Left renal cortex interstitium (tissue), 4 donors: Measurements from ENCODE around the gene TNS1. TPM values are rescaled to one million over a fixed set of nuclear protein-coding genes. Genes with fewer than 3 reads are reported as not detected.

ENCODE experiments used
- DNase-seq, 4 donors: peaks; one replicate each; pipeline ENCODE4 v3.0.0-alpha.2; 2013; ENCODE audit warnings: low read depth in 4 of 4, low spot score in 2 of 4, missing footprints in 1 of 4
- polyA plus RNA-seq, 4 donors: library from polyadenylated mRNA; unstranded; fragments of 120-200 nt; gene quantifications; one replicate each; pipeline ENCODE4 v1.2.1, GENCODE V29; 2013; ENCODE audit not compliant: insufficient read length in 4 of 4

TNS1 gene
- polyA plus RNA-seq, 4 donors: 54.8 to 69.7 (median 62.2) TPM

DNA sequence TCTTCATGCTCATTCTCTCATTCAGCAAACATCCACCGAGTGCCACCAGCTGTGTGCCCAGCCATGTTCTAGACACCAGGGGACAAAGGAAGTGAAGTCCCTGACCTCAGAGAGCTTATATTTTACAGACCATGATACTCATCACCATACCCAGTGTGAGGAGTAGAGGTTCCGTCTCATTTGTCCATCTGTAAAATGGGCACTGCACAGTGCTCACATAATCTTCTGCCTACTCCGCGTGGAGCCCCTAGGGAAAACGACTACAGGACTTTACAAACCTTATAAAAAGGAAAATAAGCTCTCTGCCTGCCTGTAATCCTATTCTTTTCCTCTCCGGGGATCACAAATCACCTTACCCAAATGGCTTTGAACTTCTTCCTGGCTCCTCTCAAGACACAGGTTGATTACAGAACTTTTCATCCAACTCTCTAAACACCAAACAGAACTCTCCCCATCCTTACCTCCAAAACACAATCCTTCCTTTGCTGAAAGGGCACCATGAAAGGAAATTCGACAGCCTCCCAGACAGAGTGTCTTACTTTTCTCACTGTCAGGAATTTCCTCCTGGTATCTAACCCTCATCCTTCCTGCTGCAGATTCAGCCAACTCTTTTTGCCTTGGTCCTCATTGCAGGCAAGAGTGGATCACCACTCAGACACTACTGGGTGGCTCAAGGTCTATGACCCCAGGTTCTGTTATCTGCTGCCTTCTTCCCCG lies 99.5 kb downstream of the TNS1 start:
- DNase-seq: no peak

DNA sequence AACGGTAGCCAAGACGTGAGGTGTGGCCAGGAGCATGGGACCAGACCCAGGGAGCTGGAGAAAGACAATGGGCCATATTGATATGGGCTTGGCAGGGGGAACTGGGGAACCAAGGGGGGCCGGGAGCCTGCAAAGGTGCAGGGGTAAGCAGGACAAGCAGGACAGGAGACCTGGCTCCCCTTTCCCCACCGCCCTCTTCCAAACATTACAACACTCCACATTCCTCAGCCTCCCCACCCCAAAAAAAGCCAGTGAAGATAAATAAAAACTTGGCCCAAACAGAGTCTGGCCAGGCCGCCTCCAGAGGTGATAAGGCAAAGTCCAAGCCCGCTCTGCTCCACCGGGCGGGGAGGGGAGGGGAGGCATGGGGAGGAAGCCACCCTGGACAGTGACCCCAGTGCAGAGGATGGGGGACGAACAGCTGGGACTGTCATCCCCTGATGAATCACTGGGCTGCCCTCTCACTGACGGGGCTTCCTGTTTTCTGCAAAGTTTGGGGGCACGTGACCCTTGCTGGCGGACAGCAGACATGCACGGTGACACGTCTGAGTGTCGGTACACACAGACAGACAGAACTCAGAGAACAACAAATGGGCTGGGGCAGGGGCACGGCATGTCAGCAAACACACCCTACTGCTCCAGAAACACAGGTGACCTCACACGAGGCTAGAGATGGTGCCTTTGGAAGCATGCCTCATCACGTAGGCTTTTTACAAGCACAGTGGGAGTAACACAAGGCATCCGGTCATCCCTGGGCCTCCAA lies 100.2 kb downstream of the TNS1 start:
- DNase-seq: peak in 1 of 4 donors; percentile 59

DNA sequence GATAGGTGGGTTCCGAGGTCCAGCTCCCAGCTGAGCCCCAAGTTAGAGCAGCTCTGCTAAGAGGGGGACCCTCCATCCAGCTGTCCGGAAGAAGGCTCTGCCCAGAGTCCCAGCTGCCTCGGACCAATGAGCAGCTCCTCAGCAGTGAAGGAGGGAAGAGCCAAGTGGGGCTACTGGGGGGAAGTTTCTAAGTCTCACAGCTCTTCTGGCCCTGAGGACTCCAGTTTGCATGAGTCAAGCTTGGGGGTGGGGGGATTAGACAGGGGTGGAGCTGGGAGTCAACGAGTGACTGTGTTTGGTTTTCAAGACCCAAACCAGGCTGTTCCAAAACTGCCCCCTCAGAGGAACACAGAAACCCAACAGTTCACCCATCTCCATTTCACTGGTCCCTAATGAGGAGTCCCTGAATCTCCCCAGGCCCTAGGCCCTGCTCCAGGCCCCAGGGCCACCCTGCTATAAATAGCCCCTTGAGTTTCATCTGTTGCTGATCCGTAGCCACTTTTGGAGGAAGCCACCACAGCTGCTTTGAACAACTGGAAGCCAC lies 100.9 kb downstream of the TNS1 start:
- DNase-seq: no peak

DNA sequence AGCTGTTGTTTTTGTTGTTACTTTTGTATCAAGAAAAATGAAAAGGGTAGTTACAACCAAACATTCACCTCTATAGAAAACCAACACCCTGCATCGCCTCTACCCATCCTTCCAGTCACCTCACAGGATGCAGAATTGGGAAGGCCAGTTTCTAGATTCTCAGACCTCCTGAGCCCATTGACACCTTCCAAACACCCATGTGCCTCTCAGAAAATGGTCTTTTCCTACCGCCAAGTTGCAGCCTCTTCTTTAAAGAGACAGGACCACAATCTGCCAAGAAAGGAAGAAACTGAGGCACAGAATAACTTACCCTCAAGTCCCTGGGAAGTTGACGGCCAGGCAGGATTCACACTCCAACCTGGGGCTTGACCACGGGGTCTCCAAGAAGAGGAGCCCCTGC lies 101.4 kb downstream of the TNS1 start:
- DNase-seq: no peak

DNA sequence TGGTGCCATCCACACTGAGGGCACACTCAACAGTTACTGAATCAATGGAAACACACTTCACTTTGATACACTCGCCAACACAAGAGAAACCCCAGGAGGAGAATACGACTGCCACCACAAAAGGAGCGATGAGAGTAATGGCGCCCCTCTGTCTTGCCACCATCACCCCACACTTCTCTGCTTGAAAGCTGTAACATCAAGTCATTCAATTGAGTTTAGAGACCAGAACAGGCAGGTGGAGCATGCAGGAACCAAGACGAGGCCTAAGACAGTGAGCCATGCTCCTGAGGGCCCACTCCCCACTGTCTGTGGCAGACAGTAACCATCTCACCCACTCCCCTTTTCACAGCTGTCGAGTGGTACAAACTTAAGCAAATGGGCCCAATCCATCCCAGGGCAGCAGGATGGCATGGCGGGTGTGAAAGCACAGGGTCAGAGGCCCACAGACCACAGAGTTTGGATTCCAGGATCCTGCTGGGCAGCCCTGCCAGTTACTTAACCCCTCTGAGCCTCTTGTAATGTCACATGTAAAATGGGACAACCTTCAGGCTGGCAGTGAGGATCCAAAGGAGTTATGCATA lies 101.9 kb downstream of the TNS1 start:
- no peak for DNase-seq

DNA sequence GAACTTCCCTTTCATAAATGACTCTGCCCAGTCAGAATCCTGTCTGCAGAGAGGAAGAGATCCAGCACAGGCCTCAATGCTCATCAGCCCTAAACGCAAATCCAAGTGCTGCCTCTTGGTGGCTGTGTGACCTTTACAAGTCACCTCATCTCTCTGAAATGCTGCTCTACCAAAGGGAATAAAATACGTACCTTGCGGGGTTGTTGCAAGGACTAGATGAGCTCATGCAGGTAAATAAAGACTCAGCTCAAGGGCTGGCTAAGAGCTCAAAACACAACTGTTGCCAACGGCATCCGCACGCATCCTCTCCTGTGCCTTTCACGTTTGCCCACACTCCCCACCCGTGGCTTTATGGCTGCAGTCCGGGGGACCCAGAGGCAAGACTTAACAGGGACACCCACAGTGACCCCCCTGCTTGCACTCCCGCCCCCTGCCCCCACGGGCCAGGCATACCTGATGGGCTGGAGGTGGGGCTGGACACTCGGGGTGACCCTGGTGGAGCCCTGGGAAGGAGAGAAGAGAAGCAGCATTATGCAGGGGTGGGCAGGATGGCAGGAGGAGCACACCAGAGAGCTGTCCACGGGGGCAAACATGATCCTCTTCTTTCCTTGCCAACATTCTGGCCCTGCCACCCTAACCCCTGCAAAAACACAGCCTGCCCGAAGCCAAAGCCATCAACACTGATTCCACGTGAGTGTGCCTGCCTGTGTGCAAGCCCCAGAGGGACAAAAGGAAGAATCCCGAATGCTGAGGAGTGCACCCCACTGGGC lies 102.6 kb downstream of the TNS1 start:
- no peak for DNase-seq

DNA sequence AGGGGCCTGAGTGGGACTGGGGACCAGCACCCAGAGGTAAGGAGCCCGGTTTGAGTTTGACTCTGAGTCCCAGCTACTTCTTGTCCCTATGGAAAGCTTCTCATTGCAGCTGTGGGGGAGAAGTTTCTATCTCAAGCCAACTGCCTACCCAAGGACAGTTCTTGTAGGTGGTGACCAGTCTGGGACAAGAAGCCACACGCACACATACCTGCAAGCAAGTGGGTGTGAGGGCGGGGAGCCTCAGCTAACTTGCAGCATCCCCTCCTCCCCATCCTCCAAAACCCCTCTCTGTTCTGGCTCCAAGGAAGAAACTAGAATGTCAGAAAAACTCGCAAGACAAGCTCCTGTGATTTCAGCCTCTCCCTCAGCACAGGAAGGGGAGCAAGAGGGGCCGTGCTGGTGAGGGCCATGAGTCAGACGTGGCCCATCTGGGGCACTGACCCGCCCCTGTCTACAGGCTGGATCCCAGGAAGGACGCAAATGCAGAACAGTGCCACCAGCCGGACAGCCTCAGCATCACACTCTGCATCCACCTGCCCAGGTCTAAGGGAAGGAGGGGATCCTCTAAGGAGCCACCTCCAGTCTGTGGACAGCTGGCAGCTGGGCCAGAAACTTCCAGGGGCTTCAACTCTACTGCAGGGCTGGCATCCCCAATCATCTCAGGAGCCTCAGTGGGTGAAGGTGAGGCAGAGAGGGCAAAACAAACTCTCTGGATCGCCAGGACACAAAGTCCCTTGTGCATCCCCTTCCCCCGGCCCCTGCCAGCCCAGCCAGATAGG lies 103.4 kb downstream of the TNS1 start:
- DNase-seq: no peak

DNA sequence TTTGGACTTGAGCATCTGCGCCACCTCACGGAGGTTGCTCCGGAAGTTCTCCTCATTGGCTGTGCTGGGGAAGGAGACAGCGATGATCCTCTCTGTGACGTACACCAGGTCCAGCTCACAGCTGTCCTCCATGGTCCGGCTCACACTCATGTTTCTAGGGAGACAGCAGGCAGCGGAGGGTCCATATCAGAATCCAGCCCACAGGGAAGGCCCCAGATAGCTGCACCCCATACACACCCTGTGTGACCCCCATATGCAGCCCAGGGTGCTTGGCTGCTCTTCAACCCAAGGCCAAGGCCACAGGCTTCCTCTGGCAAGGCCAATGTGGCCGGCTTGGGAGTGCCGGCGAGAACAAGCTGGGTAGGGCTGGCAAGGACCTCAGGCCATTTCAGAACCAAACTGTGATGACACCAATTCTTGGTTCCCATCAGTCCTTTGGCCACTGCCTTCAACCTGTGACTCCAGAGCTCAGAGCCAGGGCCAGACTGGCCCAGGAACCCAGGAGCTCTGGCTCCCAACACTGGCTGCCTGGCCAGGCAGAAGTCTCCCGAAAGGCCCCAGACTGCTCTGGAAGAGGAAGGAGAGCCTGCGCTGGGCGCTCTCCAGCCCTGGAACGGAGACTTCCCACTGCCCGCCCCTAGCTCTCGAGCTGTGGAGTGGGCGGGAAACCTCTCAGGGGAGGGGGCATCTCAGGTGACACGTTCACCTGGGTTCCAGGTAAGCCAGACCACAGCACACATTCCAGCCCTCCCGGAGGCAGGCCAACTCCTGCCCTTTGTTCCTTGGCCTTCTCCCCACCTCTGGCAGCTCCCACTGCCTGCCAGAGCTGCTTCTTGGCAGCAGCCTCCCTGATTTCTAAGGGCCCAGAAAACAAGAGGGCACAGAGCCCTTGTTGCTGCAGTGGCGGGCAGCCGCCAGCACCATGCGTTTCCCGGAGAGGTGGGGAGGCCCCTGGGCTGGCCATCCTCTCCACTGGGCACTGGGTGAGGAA lies 104.7 kb downstream of the TNS1 start:
- no peak for DNase-seq

DNA sequence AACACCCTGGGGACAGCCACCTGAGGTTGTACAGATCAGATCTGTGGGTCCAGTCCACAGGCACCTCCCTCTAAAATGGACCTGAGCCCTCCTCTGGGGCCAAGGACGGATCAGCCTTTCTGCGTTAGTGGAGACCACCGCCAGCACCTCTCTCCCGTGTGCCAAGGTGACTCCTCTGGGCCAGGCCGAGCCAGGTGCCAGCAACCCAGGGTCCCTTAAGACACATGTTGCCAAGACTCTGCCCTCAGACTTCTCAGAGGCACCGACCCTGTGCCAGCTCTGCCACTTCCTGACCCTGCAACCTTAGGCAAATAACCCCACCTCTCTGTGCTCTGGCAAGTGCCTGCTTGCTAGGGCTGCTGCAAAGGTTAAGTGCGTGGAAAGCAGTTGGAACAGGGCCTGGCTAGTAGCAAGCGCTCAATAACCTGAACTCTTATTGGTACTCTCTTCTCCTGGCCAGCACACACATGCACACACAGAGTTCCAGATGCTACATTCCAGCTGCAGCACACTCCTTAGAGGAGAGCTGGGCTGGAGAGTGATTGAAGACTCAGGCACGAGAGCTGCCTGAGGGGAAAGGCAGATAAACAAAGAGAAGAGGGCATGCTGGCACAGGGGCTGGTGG lies 105.6 kb downstream of the TNS1 start:
- DNase-seq: no peak

DNA sequence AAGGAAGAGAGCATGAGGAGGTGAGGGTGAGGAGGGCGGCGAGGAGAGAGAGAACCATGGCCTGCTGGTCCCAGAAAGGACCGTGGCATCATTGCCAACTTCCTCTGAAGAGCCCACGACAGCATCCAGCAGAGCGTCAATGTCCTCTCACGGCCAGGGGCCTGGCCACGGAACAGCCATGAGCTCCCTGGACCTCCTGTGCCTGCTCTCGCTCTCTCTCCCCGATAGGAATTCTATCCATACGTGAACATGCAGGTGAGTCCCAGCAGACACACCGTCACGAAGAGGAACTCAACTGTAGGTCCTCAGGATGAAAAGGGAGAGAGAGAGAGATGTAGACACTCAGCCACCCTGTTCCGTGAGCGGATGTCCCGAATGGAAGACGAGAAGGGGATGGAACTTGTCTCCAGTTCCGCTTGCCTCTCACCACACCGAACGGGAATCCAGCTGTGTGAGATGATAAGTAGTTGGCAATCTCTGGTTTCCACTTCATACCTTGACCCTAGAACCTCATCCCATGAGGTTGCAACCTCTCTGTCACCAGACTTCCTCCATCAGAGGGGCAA lies 107.6 kb downstream of the TNS1 start:
- no peak for DNase-seq

DNA sequence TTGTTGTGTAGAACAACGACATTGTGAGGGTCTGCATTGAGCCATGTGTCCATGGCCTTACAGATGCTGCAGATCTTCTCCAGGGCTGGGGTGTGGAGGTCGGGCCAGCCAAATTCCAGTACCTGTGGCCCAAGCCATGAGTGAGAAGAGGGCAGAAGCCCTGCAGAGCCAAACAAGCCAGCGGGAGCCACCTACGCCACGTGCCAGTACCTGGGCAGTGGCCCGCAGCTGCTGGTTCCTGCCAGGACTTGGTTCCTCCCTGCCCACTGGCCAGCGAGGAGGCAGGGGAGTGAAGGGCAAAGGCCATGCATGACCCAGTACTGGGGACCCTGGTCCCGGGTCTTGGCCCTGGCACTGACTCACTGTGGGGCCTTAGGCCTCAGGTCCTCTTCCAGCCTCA lies 109.4 kb downstream of the TNS1 start:
- no peak for DNase-seq

DNA sequence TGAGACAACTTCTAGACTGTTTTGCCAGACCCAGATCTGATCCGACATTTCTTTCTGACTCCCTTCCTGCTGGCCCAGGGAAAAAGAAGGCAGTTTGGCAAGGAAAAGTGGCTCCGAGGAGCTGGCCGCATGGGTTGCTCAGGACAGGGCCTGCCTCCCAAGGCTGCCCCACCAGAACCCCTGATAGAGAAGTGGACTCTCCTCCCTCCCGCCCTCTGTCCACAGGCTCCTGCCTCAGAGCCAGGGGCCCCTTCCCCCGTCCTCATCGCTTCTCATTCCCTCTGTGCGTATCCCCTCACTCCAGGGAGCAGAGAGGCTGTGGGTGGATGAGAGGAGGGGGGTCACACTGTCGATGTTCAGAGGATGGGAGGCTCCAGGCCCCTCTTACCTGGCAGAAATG lies 110.2 kb downstream of the TNS1 start:
- no peak for DNase-seq

DNA sequence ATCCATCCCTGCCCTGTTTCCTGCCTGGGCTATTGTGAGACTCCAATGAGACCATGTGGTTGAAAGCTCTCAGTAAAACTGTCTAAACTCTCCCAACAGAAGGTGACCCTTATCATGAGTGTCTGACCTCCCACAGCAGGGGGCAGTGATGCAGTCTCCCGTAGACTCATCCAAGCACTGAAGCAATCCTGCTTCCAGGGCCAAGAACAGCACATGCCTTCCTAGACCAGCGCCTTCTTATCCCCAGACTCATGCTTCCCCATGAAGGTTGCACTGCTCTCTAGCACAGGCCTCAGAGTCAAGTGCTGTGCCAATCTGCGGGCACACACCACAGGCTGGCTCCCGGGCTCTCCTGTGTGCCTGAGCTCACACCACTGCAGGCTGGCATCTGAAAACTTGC lies 112.3 kb downstream of the TNS1 start:
- no peak for DNase-seq

DNA sequence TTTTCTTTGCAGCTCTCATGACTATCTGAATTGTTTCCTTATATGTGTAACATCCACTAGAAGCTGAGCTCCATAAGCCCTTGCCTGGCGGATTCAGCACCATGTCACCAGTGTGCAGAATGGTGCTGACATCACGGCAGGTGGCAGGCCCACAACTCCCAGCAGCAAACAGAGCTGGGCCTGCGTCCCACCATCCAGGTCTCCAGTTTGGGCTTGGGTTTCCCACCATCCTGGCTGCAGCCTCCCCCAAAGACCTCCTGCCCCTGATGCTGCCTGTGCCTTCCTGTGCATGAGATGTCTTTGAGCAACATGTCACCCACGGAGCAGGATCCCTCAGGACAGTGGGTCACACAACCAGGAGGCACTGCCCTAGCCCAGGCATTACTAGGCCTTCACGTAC lies 113.1 kb downstream of the TNS1 start:
- DNase-seq: no peak

DNA sequence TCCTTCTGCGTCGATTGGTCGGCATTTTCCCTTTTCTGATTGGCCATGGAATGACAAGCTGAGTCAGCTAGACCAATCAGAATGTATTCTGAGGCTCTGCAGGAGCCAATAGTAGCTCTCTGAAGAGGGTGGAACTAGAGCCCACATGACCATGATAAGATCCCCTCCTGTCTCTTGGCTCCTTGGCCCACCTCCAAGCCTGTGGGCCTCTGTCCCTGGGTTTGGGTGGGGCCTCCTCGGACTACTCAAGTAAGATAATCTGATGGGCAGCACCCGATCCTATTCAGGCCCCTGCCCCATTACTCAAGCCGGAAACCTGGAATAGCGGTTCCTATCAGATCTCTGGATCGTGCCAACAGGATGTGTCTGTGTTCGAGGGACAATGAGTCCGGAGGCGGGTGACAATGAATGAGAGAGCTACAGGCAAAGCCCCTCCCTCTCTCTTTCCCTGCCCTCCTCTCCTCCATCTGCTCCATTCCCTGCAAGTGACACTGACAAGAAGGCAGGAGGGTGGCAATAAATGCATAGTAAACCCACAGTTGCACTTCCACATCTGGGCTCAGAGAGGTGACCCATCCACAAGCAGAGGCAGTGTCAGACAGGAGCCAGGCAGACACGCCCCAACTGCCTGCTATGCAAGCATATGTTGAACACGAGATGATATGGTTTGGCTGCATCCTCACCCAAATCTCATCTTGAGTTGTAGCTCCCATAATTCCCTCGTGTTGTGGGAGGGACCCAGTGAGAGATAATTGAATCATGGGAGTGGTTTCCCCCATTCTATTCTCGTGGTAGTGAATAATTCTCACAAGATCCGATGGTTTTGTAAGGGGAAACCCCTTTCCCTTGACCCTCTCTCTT lies 114.7 kb downstream of the TNS1 start:
- DNase-seq: no peak

DNA sequence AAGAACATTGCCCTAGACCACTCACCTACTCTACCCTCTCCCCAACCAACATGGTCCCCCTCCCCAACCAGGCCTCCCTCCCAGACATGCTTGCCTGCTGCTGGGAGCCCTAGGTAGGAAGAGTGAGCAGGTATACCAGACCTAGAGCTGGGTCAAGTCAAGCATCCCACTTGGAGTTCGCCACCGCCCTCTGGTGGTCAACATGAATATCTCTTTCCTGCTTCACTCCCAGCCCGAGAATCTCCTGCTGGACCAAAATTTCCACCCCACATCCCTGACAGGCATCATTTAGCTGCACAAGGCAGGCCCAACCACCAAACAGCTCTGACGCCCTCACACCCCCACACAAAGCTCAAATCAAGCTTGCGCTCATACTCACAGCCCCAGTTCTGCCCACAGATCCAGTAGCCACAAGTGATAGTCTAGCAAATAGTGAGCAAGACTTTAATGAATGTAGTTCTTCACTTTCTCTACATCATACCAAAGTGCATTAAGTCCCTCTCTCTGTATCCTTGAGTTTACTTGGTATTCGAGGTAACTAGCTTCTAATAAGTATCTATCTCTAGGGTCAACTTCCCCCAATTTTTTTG lies 116.0 kb downstream of the TNS1 start:
- peak in 2 of 4 donors; percentile 50 to 63 for DNase-seq

DNA sequence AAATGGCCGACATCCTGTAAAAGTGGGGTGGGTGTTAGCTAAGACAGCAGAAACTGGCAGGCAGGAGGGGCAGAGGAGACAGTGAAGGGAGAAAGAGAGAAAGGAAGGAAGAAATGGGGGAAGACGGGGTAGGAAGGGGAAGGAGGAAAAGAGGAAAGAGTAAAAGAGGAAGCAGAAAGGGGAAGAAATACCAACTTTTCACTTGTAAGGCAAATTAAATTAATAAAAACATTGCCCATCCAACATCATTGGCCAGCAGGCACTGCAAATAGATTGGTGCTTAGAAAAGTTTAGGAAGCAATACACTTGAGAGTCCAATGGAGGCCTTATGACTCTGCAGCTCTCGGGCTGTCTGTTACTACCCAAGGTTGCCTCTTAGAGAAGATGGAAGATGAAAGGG lies 116.7 kb downstream of the TNS1 start:
- no peak for DNase-seq
